Endodermal cell (in vitro differentiated cells): Measurements from ENCODE around the gene ATP2A2. TPM values are rescaled to one million over a fixed set of nuclear protein-coding genes. Genes with fewer than 3 reads are reported as not detected.
A peak's percentile ranks its signal among the peaks of the same experiment; 100 is the strongest.

Source experiments
- DNase-seq: peaks from one replicate; pipeline ENCODE4 v3.0.0-alpha.2; 2017
- H3K27ac ChIP-seq: 2 replicates; pipeline ENCODE4 v1.5.1; 2013; ENCODE audit warnings: mild to moderate bottlenecking, low read depth, low read length, moderate library complexity
- H3K27me3 ChIP-seq: 2 replicates; pipeline ENCODE4 v1.6.1; 2013; ENCODE audit warnings: mild to moderate bottlenecking, low read length, moderate library complexity; ENCODE audit not compliant: insufficient read depth, control insufficient read depth, poor library complexity, severe bottlenecking
- H3K36me3 ChIP-seq: 2 replicates; pipeline ENCODE4 v1.7.0; 2013; ENCODE audit warnings: mild to moderate bottlenecking, low read length, moderate library complexity; ENCODE audit not compliant: control insufficient read depth, insufficient read depth
- H3K4me1 ChIP-seq: one replicate; pipeline ENCODE4 v1.7.0; 2013; ENCODE audit warnings: low read length; ENCODE audit not compliant: control insufficient read depth, insufficient read depth
- H3K4me3 ChIP-seq: 2 replicates; pipeline ENCODE4 v1.5.1; 2013; ENCODE audit warnings: mild to moderate bottlenecking, low read length, moderate library complexity
- H3K9ac ChIP-seq: 2 replicates; pipeline ENCODE4 v1.6.1; 2013; ENCODE audit warnings: mild to moderate bottlenecking, low read length, moderate library complexity; ENCODE audit not compliant: poor library complexity, severe bottlenecking; ENCODE audit errors: extremely low read depth
- H3K9me3 ChIP-seq: 2 replicates; pipeline ENCODE4 v1.6.1; 2013; ENCODE audit warnings: mild to moderate bottlenecking, low read length, moderate library complexity; ENCODE audit not compliant: control insufficient read depth
- H3K27ac Mint-ChIP-seq: 2 replicates; pipeline ENCODE4 v1.8.0; 2020; ENCODE audit warnings: mixed read lengths
- H3K27me3 Mint-ChIP-seq: 2 replicates; pipeline ENCODE4 v1.8.0; 2021; ENCODE audit warnings: mild to moderate bottlenecking, mixed read lengths; ENCODE audit not compliant: insufficient read depth
- H3K36me3 Mint-ChIP-seq: 2 replicates; pipeline ENCODE4 v1.8.0; 2020; ENCODE audit warnings: low read depth, mixed read lengths
- H3K4me1 Mint-ChIP-seq: 2 replicates; pipeline ENCODE4 v1.8.0; 2020; ENCODE audit warnings: mixed read lengths
- H3K4me3 Mint-ChIP-seq: 2 replicates; pipeline ENCODE4 v1.8.0; 2020; ENCODE audit warnings: mild to moderate bottlenecking, moderate library complexity, mixed read lengths
- H3K9me3 Mint-ChIP-seq: 2 replicates; pipeline ENCODE4 v1.8.0; 2020; ENCODE audit warnings: mild to moderate bottlenecking, mixed read lengths
- CTCF ChIP-seq: fragments of 200-600 bp; sonication (generic); conservative IDR thresholded peaks from 2 replicates; pipeline ENCODE4 v1.5.0; 2021; ENCODE audit warnings: antibody characterized with exemption, mild to moderate bottlenecking
- WGBS, 2 experiments: methylation state at CpG; one replicate each; pipeline versions ENCODE4 v1.1.5 to v1.1.7; 2013; ENCODE audit warnings: missing lambda C conversion rate in 2 of 2, mixed read lengths in 1 of 2; ENCODE audit not compliant: insufficient coverage in 1 of 2, insufficient read length in 1 of 2; 5-methylcytosine and 5-hydroxymethylcytosine counted together
- total RNA-seq, 2 donors: library from RNA; stranded (reverse); fragmentation: NEBNext Ultra II Directional in 1 of 2; extraction: Animal tissue kit (Norgen Biotek cat#: 25700) in 1 of 2; gene quantifications; 2 replicates in 1 of 2; 3 replicates in 1 of 2; pipeline ENCODE4 v1.2.1, GENCODE V29; 2021

The ATP2A2 gene
- total RNA-seq, 2 donors from 2014 or later = 151 to 235 TPM

DNA sequence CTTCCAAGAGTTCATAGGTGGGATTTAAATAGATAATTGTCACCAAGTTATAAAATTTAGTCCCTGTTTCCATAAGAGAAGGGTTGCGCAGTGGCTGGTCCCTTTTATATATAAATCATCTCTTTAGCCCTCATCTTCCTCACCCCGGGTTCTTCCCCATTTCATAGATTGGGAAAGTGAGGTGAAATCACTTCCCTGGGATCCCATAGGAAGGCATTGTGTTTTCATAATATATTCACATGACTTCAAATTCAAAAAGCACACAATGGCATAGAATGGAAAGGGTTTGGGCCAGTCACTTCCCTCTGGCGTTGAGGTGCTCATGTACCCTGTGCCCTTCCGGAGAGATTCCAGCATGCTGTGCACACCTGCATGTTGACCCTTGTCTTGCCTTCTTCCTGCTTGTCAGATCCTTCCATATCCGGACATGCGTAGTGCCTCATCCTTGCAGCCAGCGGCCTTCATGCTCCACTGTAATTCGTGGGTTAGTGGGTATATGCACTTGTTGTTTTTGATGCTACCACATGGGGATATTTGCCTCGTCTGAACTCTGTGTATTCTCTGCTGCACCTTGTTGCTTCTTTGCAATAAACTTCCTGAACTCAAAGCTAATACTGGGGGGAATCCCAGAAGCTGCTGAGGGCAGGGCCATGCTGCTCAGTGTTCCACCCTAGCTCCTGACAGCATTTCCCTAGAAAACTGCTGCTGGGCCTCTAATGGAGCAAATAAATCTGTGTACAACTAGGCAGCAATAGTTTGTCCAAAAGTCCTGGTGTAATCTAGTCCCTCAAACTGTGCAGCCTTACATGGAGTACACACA, 62.9 kb downstream of the ATP2A2 start:
- Histone ChIP-seq H3K27me3 (no peaks in the 10 kb centered on the region), H3K27ac (no peak overlapping the region), H3K4me3 (no peak overlapping the region), H3K9ac (no peak overlapping the region), H3K36me3 (peaks cover 99% of the 10 kb centered on the region), H3K9me3 (no peaks in the 10 kb centered on the region), H3K4me1 (no peaks in the 10 kb centered on the region)
- no peak for TF ChIP-seq CTCF
- no peak overlapping the region for H3K4me3 Mint-ChIP-seq
- H3K27ac Mint-ChIP-seq = no peak overlapping the region
- WGBS, 2 experiments = 96 to 100% methylated on average over 5 to 8 of the region's 9 CpGs
- peaks cover 94% of the 10 kb centered on the region for H3K36me3 Mint-ChIP-seq
- H3K4me1 Mint-ChIP-seq = no peaks in the 10 kb centered on the region
- no peaks in the 10 kb centered on the region for H3K9me3 Mint-ChIP-seq
- peak; percentile 33 for DNase-seq
- H3K27me3 Mint-ChIP-seq = no peaks in the 10 kb centered on the region

DNA sequence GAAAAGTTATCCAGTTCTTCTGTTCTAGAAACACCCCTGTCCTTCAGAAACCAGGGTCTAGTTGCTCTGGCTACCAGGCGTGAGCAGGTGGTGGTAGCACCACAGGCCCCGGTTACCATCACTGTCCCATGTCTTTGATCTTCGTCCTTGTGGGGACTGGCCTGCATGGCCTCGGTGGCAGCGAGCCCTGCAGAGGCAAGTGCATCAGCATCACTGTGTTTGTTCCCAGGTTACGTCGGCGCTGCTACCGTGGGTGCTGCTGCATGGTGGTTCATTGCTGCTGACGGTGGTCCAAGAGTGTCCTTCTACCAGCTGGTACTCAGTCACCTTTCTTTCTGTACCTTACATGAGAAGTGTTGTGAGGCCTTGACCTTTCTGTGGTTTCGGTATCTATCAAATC, 63.6 kb downstream of the ATP2A2 start:
- H3K4me3 Mint-ChIP-seq = no peak overlapping the region
- Histone ChIP-seq H3K4me1 (no peaks in the 10 kb centered on the region), H3K4me3 (no peak overlapping the region), H3K27me3 (no peaks in the 10 kb centered on the region), H3K27ac (no peak overlapping the region), H3K36me3 (peaks cover 99% of the 10 kb centered on the region), H3K9me3 (no peaks in the 10 kb centered on the region), H3K9ac (no peak overlapping the region)
- peak; percentile 36 for DNase-seq
- H3K36me3 Mint-ChIP-seq = peaks cover 94% of the 10 kb centered on the region
- WGBS, 2 experiments = 98 to 99% methylated on average over 10 to 11 of the region's 11 CpGs
- no peak for TF ChIP-seq CTCF
- no peaks in the 10 kb centered on the region for H3K9me3 Mint-ChIP-seq
- H3K27me3 Mint-ChIP-seq = no peaks in the 10 kb centered on the region
- peak overlapping the region; percentile 58 for H3K27ac Mint-ChIP-seq
- H3K4me1 Mint-ChIP-seq = no peaks in the 10 kb centered on the region

DNA sequence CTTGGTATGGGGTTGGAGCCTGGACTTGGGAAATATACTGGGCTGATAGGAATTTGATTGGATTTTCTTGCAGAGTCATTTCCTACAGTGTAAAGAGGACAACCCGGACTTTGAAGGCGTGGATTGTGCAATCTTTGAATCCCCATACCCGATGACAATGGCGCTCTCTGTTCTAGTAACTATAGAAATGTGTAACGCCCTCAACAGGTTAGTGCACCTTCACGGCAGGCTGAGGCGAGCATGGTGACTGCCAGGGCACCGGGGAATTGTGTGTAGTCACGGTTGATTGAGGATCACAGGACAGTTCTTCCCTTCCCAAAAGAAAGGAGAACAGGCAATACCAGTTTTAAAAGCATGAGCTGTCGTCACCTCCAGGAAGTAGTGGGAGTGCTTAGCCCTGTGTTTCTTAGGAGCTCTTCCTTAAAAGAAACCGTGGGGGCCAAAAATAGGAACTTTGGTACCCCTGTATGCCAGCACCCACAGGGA, 64.2 kb downstream of the ATP2A2 start:
- H3K36me3 Mint-ChIP-seq = peaks cover 94% of the 10 kb centered on the region
- no peak overlapping the region for H3K9ac ChIP-seq
- no peak overlapping the region for H3K4me3 Mint-ChIP-seq

More for the DNA sequence above, 64.2 kb downstream of the ATP2A2 start:
- H3K4me1 Mint-ChIP-seq = no peaks in the 10 kb centered on the region
- Histone ChIP-seq H3K27ac (no peak overlapping the region), H3K36me3 (peaks cover 99% of the 10 kb centered on the region), H3K4me1 (no peaks in the 10 kb centered on the region), H3K9me3 (no peaks in the 10 kb centered on the region), H3K27me3 (no peaks in the 10 kb centered on the region), H3K4me3 (no peak overlapping the region)
- H3K27ac Mint-ChIP-seq = peak overlapping the region; percentile 58
- no peak for TF ChIP-seq CTCF
- H3K27me3 Mint-ChIP-seq = no peaks in the 10 kb centered on the region
- H3K9me3 Mint-ChIP-seq = no peaks in the 10 kb centered on the region
- DNase-seq = peak; percentile 26
- 91 to 93% methylated on average over 9 to 11 of the region's 11 CpGs for WGBS, 2 experiments
